Activated CD4-positive, alpha-beta T cell treated with anti-CD3 and anti-CD28 coated beads for 36 hours (primary cell): Measurements from ENCODE around the gene ILK. TPM values are rescaled to one million over a fixed set of nuclear protein-coding genes. Genes with fewer than 3 reads are reported as not detected.

ENCODE experiments used
- ATAC-seq: fragments of 200-7000 bp; cut with Tn5 transposase; one replicate; pipeline ENCODE4 v1.10.0; 2021; ENCODE audit warnings: mild to moderate bottlenecking, moderate library complexity
- CTCF ChIA-PET: fragments of 350-600 bp; sonication (Branson Sonifier 250); formaldehyde crosslinking; loops from one replicate; lab custom pipeline; 2021; ENCODE audit warnings: antibody characterized with exemption; lab: Charles Lee
- POLR2A ChIA-PET: fragments of 350-600 bp; sonication (Branson Sonifier 250); formaldehyde crosslinking; loops from one replicate; lab custom pipeline; 2021; ENCODE audit warnings: antibody characterized with exemption, inconsistent platforms; lab: Charles Lee
- DNase-seq: peaks from one replicate; pipeline ENCODE4 v3.0.0-alpha.2; 2020
- H3K27ac Mint-ChIP-seq: one replicate; pipeline ENCODE4 v1.8.0; 2021; ENCODE audit warnings: mixed read lengths
- H3K27me3 Mint-ChIP-seq: one replicate; pipeline ENCODE4 v1.8.0; 2021; ENCODE audit warnings: mixed read lengths
- H3K36me3 Mint-ChIP-seq: one replicate; pipeline ENCODE4 v1.8.0; 2021; ENCODE audit warnings: low read depth, mixed read lengths
- H3K4me1 Mint-ChIP-seq: one replicate; pipeline ENCODE4 v1.8.0; 2021; ENCODE audit warnings: mixed read lengths
- H3K4me3 Mint-ChIP-seq: one replicate; pipeline ENCODE4 v1.8.0; 2021; ENCODE audit warnings: mild to moderate bottlenecking, moderate library complexity, mixed read lengths
- H3K9me3 Mint-ChIP-seq: one replicate; pipeline ENCODE4 v1.8.0; 2021; ENCODE audit warnings: low read depth, mixed read lengths
- intact Hi-C, 2 experiments: fragments of 100-400 bp; cut with DNase I in 1 of 2; cut with micrococcal nuclease in 1 of 2; formaldehyde crosslinking; loops; one replicate each; pipeline versions ENCODE4 v1.14.2 to v1.15.1; 2022 to 2024; cut with DNase I, micrococcal nuclease
- total RNA-seq, 2 experiments: library from RNA; stranded (reverse); gene quantifications; one replicate each; pipeline ENCODE4 v1.2.3, GENCODE V29; 2021

Gene ILK
- total RNA-seq, 2 experiments from 2014 or later: 85.6 to 89.0 TPM

- ChIA-PET POLR2A (no interaction called here), CTCF (no interaction called here)
- intact Hi-C loops: no loop called here
- Mint-ChIP-seq H3K9me3 (no peaks in the 10 kb centered on the region), H3K4me3 (no peak overlapping the region), H3K27ac (no peak overlapping the region), H3K27me3 (peaks cover 10% of the 10 kb centered on the region), H3K4me1 (peaks cover 4% of the 10 kb centered on the region), H3K36me3 (no peaks in the 10 kb centered on the region)
- ATAC-seq (peak; percentile 13), DNase-seq (peak; percentile 12)
Observed at GRCh38 chr11:6654281-6655019, 50.9 kb downstream of the ILK start.

GRCh38 chr11:6655020-6655789, 51.6 kb downstream of the ILK start:
- Mint-ChIP-seq H3K27ac (no peak overlapping the region), H3K27me3 (peaks cover 10% of the 10 kb centered on the region), H3K36me3 (no peaks in the 10 kb centered on the region), H3K9me3 (no peaks in the 10 kb centered on the region), H3K4me1 (peaks cover 4% of the 10 kb centered on the region), H3K4me3 (no peak overlapping the region)
- intact Hi-C loops: no loop called here
- ChIA-PET CTCF (no interaction called here), POLR2A (no interaction called here)
- peak; percentile 55 for DNase-seq
- peak; percentile 35 for ATAC-seq

- H3K27me3 Mint-ChIP-seq: peaks cover 10% of the 10 kb centered on the region
- ChIA-PET POLR2A (no interaction called here), CTCF (interaction anchor here (1.0 to 1.8 kb wide), 3 partner anchors 12 to 23 kb away, joined by 4 to 9 read pairs (median 6); no protein-coding TSS in a partner anchor)
- H3K27ac Mint-ChIP-seq: no peak within 1 kb of the TSS
- ATAC-seq: no peak
- H3K9me3 Mint-ChIP-seq: no peaks in the 10 kb centered on the region
- no peaks in the 10 kb centered on the region for H3K36me3 Mint-ChIP-seq
- peak; percentile 41 for DNase-seq
- H3K4me1 Mint-ChIP-seq: peaks cover 4% of the 10 kb centered on the region
- H3K4me3 Mint-ChIP-seq: peak within 1 kb of the TSS; percentile 42
- intact Hi-C loops: no loop called here
Observed at GRCh38 chr11:6655790-6656583, 52.4 kb downstream of the ILK start, which contains the start of gene DCHS1. DCHS1 (minus strand) TSS chr11:6655809; CDS start chr11:6641613, 14,196 bp downstream.

GRCh38 chr11:6656584-6656915, 53.0 kb downstream of the ILK start:
- intact Hi-C loops: no loop called here
- POLR2A ChIA-PET: no interaction called here
- peak overlapping the region; percentile 42 for H3K4me3 Mint-ChIP-seq

DNA sequence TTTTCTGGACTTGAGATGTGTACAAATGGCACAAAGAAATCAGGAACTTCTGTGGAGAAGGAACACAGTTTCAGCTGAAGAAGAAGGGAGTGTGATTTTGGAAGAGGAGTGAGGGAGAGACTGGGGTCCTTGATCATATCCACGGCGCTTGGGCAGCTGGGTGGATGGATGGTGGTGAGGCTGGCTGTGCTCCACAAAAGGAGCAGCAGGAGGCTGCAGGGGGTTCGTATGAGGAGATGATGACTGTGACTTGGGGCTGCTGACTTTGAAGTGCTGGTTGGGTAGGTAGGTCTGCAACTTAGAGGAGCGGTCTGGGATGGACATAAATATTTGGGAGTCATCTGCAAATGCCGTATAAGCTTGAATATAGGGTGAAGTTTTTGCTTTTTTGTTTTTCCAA, 53.4 kb downstream of the ILK start:
- Mint-ChIP-seq H3K36me3 (no peaks in the 10 kb centered on the region), H3K4me1 (peaks cover 4% of the 10 kb centered on the region), H3K27me3 (peaks cover 10% of the 10 kb centered on the region), H3K27ac (no peak overlapping the region), H3K4me3 (peak overlapping the region; percentile 6), H3K9me3 (no peaks in the 10 kb centered on the region)
- DNase-seq (no peak), ATAC-seq (no peak)
- intact Hi-C loops: no loop called here
- POLR2A ChIA-PET: no interaction called here
- CTCF ChIA-PET: interaction anchor here (1.0 to 2.0 kb wide), 7 partner anchors 10 to 278 kb away, joined by 3 to 9 read pairs (median 4); partner anchors contain the start of gene MRPL17

More at GRCh38 chr11:6656584-6656915, 53.0 kb downstream of the ILK start:
- H3K27me3 Mint-ChIP-seq: peaks cover 10% of the 10 kb centered on the region
- H3K36me3 Mint-ChIP-seq: no peaks in the 10 kb centered on the region
- CTCF ChIA-PET: interaction anchor here (1.0 to 1.8 kb wide), 3 partner anchors 12 to 23 kb away, joined by 4 to 9 read pairs (median 6); no protein-coding TSS in a partner anchor
- no peak overlapping the region for H3K27ac Mint-ChIP-seq
- no peak for ATAC-seq
- H3K4me1 Mint-ChIP-seq: peaks cover 4% of the 10 kb centered on the region
- H3K9me3 Mint-ChIP-seq: no peaks in the 10 kb centered on the region
- no peak for DNase-seq

DNA sequence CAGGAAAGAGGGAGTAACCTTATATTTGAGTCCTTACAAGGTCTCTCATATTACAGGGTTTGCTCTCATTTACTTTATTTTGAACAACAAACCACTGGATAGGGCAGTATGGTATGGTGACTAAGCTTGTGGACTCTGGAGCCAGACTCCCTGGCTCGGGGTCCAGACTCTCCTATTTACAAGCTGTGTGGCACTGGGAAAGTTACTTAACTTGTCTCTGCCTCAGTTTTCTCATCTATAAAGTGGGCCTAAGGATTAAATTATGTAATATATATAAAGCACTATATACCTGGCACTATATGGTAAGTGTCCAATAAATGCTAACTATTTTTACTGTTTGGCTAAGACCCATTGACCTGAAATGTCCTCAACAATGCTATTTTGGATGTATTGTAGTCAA, 53.8 kb downstream of the ILK start:
- POLR2A ChIA-PET: no interaction called here
- intact Hi-C loops: no loop called here
- Mint-ChIP-seq H3K27ac (no peak overlapping the region), H3K9me3 (no peaks in the 10 kb centered on the region), H3K27me3 (peaks cover 10% of the 10 kb centered on the region), H3K4me1 (peaks cover 4% of the 10 kb centered on the region), H3K36me3 (no peaks in the 10 kb centered on the region), H3K4me3 (peak overlapping the region; percentile 6)
- CTCF ChIA-PET: interaction anchor here (1.0 to 2.0 kb wide), 9 partner anchors 10 to 278 kb away, joined by 3 to 9 read pairs (median 4); partner anchors contain the start of gene MRPL17
- DNase-seq (no peak), ATAC-seq (no peak)

DNA sequence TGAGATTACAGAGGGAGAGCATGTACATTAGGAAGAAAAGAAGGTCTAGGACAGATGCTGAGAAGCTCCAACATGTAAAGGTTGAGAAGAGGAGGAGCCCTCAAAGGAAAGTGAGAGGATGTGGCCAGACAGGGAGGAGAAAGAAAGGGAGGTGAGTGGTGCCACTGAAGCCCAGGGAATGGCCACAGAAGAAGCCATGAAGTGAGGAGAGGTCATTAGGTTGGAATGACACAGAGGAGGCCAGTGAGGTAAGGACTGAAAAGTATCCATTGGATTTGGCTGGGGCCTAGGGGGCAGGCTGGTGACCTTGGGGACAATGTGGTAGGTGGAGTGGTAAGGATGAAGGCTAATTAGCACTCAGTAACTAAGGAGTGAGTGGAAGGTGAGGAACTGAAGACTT, 55.1 kb downstream of the ILK start:
- no peak for DNase-seq
- peaks cover 5% of the 10 kb centered on the region for H3K4me1 Mint-ChIP-seq
- no peak overlapping the region for H3K27ac Mint-ChIP-seq
- no peak overlapping the region for H3K4me3 Mint-ChIP-seq
- ChIA-PET POLR2A (no interaction called here), CTCF (interaction anchor here (1.2 to 2.0 kb wide), 5 partner anchors 9 to 35 kb away, joined by 4 to 13 read pairs (median 5); partner anchors contain the start of gene MRPL17)
- intact Hi-C loops: no loop called here
- ATAC-seq: no peak
- H3K9me3 Mint-ChIP-seq: no peaks in the 10 kb centered on the region
- peaks cover 10% of the 10 kb centered on the region for H3K27me3 Mint-ChIP-seq
- no peaks in the 10 kb centered on the region for H3K36me3 Mint-ChIP-seq

Other genes starting within 250 kb of the ILK start
- gene SMPD1, start 213.3 kb upstream of the ILK start, total RNA-seq: 10 to 100 TPM; 13.1 to 14.1 TPM
- 10 to 100 TPM; 43.2 to 49.8 TPM for gene APBB1, start 184.7 kb upstream of the ILK start, total RNA-seq
- under 1 TPM; 0.16 to 0.33 TPM for gene HPX, start 162.8 kb upstream of the ILK start, total RNA-seq
- 1 to 10 TPM; 3.8 to 4.2 TPM for gene TRIM3, start 129.8 kb upstream of the ILK start, total RNA-seq
- 10 to 100 TPM; 36.7 to 40.3 TPM for gene ARFIP2, start 122.4 kb upstream of the ILK start, total RNA-seq
- gene TIMM10B, start 122.3 kb upstream of the ILK start, total RNA-seq: 10 to 100 TPM; 27.1 to 39.2 TPM
- gene DNHD1, start 106.5 kb upstream of the ILK start, total RNA-seq: 10 to 100 TPM; 20.9 to 21.0 TPM
- 10 to 100 TPM; 34.4 to 35.0 TPM for gene RRP8, start 158 bp upstream of the ILK start, total RNA-seq
- gene TAF10, start 8.4 kb downstream of the ILK start, total RNA-seq: 100 to 1,000 TPM; 133 to 152 TPM
- 10 to 100 TPM; 38.1 to 47.9 TPM for gene TPP1, start 15.6 kb downstream of the ILK start, total RNA-seq
- gene DCHS1, start 52.0 kb downstream of the ILK start, total RNA-seq: under 1 TPM; 0.78 to 0.91 TPM
- 100 to 1,000 TPM; 118 to 156 TPM for gene MRPL17, start 79.6 kb downstream of the ILK start, total RNA-seq
- under 1 TPM; 0.14 to 0.26 TPM for gene OR2AG2, start 168.2 kb downstream of the ILK start, total RNA-seq
- gene OR2AG1, start 179.2 kb downstream of the ILK start, total RNA-seq: not detected
- gene OR6A2, start 195.9 kb downstream of the ILK start, total RNA-seq: under 1 TPM; 0.14 to 0.25 TPM
- not detected for gene OR10A5, start 241.9 kb downstream of the ILK start, total RNA-seq